Endothelial cell of umbilical vein (primary cell): ENCODE results near the gene FHIT. TPM values are rescaled to one million over a fixed set of nuclear protein-coding genes. Genes with fewer than 3 reads are reported as not detected.

Experiments used
- BruUV-seq: library from RNA; stranded (reverse); fragments of 400-500 nt; replicated peaks from 2 replicates; lab custom pipeline; 2021; lab: Mats Ljungman, UMichigan
- CTCF ChIA-PET: fragments of 300-600, 350-600 bp; sonication (Branson Sonifier 250); formaldehyde crosslinking; loops from one replicate; lab custom pipeline; 2021; ENCODE audit warnings: antibody characterized with exemption, inconsistent platforms; lab: Charles Lee
- POLR2A ChIA-PET: fragments of 300-600, 350-600 bp; sonication (Branson Sonifier 250); formaldehyde crosslinking; loops from one replicate; lab custom pipeline; 2021; ENCODE audit warnings: antibody characterized with exemption, inconsistent platforms; lab: Charles Lee
- DNase-seq: peaks from one replicate; pipeline ENCODE4 v3.0.0-alpha.2; 2011; ENCODE audit warnings: low read depth, low spot score
- FAIRE-seq: peaks from 2 replicates; lab custom pipeline; 2011; peaks lifted over from hg19 to GRCh38; lab: Jason Lieb, UNC
- H2AFZ ChIP-seq: 2 replicates; pipeline ENCODE4 v1.6.0; 2012; ENCODE audit warnings: low read depth, low read length, control low read depth, inconsistent platforms
- H3K27ac ChIP-seq: 2 replicates; pipeline ENCODE4 v1.5.1; 2011; ENCODE audit warnings: low read depth, mild to moderate bottlenecking, control low read depth, low read length, moderate library complexity; ENCODE audit not compliant: insufficient read depth
- H3K27me3 ChIP-seq, 2 experiments: 2 replicates each; pipeline versions ENCODE4 v1.6.0 to v1.6.1; 2011; ENCODE audit warnings: low read length in 2 of 2, mixed read lengths in 1 of 2; ENCODE audit not compliant: control insufficient read depth in 2 of 2, insufficient read depth in 2 of 2
- H3K36me3 ChIP-seq, 2 experiments: 2 replicates in 1 of 2; 3 replicates in 1 of 2; pipeline ENCODE4 v1.5.1; 2011; ENCODE audit warnings: low read length in 2 of 2, mild to moderate bottlenecking in 1 of 2, moderate library complexity in 1 of 2; ENCODE audit not compliant: control insufficient read depth in 2 of 2, insufficient read depth in 2 of 2; ENCODE audit errors: extremely low read depth in 1 of 2
- H3K4me1 ChIP-seq: 3 replicates; pipeline ENCODE4 v1.5.1; 2011; ENCODE audit warnings: mild to moderate bottlenecking, low read length; ENCODE audit not compliant: control insufficient read depth, insufficient read depth; ENCODE audit errors: extremely low read depth
- H3K4me2 ChIP-seq: 2 replicates; pipeline ENCODE4 v1.6.1; 2011; ENCODE audit warnings: low read length, control low read depth, mixed read lengths; ENCODE audit not compliant: insufficient read depth
- H3K4me3 ChIP-seq, 3 experiments: fragments of 200-600 bp in 1 of 3; sonication (generic), shearing (Covaris generic) in 1 of 3; replicated peaks in 1 of 3; 2 replicates each; pipeline ENCODE4 v1.5.1; 2011 to 2016; ENCODE audit warnings: control low read depth in 3 of 3, low read length in 3 of 3, mild to moderate bottlenecking in 2 of 3, inconsistent platforms in 1 of 3, low read depth in 1 of 3, moderate library complexity in 1 of 3; ENCODE audit not compliant: insufficient read depth in 1 of 3
- H3K79me2 ChIP-seq: 2 replicates; pipeline ENCODE4 v1.6.0; 2012; ENCODE audit warnings: low read length, inconsistent platforms; ENCODE audit not compliant: control insufficient read depth, insufficient read depth
- H3K9ac ChIP-seq: replicated peaks from 2 replicates; pipeline ENCODE3; 2011; ENCODE audit warnings: low read length, control low read depth; ENCODE audit not compliant: insufficient read depth; ENCODE audit errors: extremely low read depth
- H3K9me1 ChIP-seq: replicated peaks from 3 replicates; pipeline ENCODE4 v1.6.0; 2011; ENCODE audit warnings: mild to moderate bottlenecking, low read length; ENCODE audit not compliant: control insufficient read depth, insufficient read depth; ENCODE audit errors: extremely low read depth
- H3K9me3 ChIP-seq: replicated peaks from 2 replicates; pipeline ENCODE4 v1.5.1; 2012; ENCODE audit warnings: low read length, inconsistent platforms; ENCODE audit not compliant: control insufficient read depth, insufficient read depth
- H4K20me1 ChIP-seq: replicated peaks from 2 replicates; pipeline ENCODE3; 2011; ENCODE audit warnings: mild to moderate bottlenecking, low read length; ENCODE audit not compliant: control insufficient read depth, insufficient read depth; ENCODE audit errors: extremely low read depth
- EZH2 ChIP-seq: IDR thresholded peaks from 2 replicates; pipeline ENCODE4 v1.6.1; 2012; ENCODE audit warnings: borderline replicate concordance, low read depth, mild to moderate bottlenecking, moderate library complexity, low read length, inconsistent platforms; ENCODE audit not compliant: severe bottlenecking
- FOS ChIP-seq: IDR thresholded peaks from 2 replicates; pipeline ENCODE4 v1.6.1; 2011; ENCODE audit warnings: mild to moderate bottlenecking, low read length, moderate library complexity, borderline replicate concordance; ENCODE audit not compliant: insufficient read depth
- GATA2 ChIP-seq: IDR thresholded peaks from 2 replicates; pipeline ENCODE4 v1.7.0; 2011; ENCODE audit warnings: low read depth, mild to moderate bottlenecking, moderate library complexity, mixed read lengths, low read length; ENCODE audit not compliant: insufficient read length, insufficient read depth
- JUN ChIP-seq: IDR thresholded peaks from 2 replicates; pipeline ENCODE4 v1.6.1; 2011; ENCODE audit warnings: borderline replicate concordance, low read depth; ENCODE audit not compliant: insufficient read length, insufficient read depth
- MYC ChIP-seq: IDR thresholded peaks from one replicate; pipeline ENCODE4 v1.6.1; 2011; ENCODE audit warnings: mild to moderate bottlenecking, low read depth, low read length
- POLR2A ChIP-seq: IDR thresholded peaks from 2 replicates; pipeline ENCODE4 v1.6.1; 2012; ENCODE audit warnings: low read depth, mild to moderate bottlenecking, control low read depth, low read length
- POLR2AphosphoS5 ChIP-seq: IDR thresholded peaks from 2 replicates; pipeline ENCODE4 v1.6.1; 2012; ENCODE audit warnings: low read depth, mild to moderate bottlenecking, control low read depth, low read length, moderate library complexity; ENCODE audit not compliant: insufficient read depth
- dilution Hi-C: fragments of 300-500 bp; cut with MboI; formaldehyde crosslinking; loops from one replicate; pipeline ENCODE4 v1.15.0; 2019; ENCODE audit warnings: low sequenced_read_pairs; ENCODE audit not compliant: extremely low pct_ligation_motif_present
- intact Hi-C: fragments of 100-400 bp; cut with micrococcal nuclease; formaldehyde crosslinking; loops from one replicate; pipeline ENCODE4 v1.10.0; 2022
- polyA plus RNA-seq, 4 experiments: library from polyadenylated mRNA; depleted of rRNA in 3 of 4; stranded (reverse) in 3 of 4; unstranded in 1 of 4; fragments of >200 nt; gene quantifications; 2 replicates each; pipeline versions ENCODE4 v1.2.1 to v1.2.3, GENCODE V29; 2011 to 2012; ENCODE audit warnings: missing spikeins in 1 of 4
- total RNA-seq: library from RNA; stranded (reverse); gene quantifications from 2 replicates; pipeline ENCODE4 v1.2.3, GENCODE V29; 2021
- TF ChIP-seq, protein P1 (sequence below), 2 donors: IDR thresholded peaks; 1 replicate in 1 of 2; 2 replicates in 1 of 2; pipeline ENCODE4 v1.5.1; 2011; ENCODE audit warnings: low read length in 2 of 2, mild to moderate bottlenecking in 2 of 2, moderate library complexity in 2 of 2, control low read depth in 1 of 2, inconsistent platforms in 1 of 2, low read depth in 1 of 2; ENCODE audit not compliant: insufficient read depth in 1 of 2; ENCODE audit errors: extremely low read depth in 1 of 2
- TF ChIP-seq, protein P2 (sequence below): IDR thresholded peaks from 2 replicates; pipeline ENCODE4 v1.6.1; 2011; ENCODE audit not compliant: insufficient read depth, insufficient read length

The FHIT gene
- total and polyA plus RNA-seq, 2 donors (not counting 3 experiments of a cell fraction or from before 2014, with no cell fraction given) = 0.47 to 2.2 TPM

DNA sequence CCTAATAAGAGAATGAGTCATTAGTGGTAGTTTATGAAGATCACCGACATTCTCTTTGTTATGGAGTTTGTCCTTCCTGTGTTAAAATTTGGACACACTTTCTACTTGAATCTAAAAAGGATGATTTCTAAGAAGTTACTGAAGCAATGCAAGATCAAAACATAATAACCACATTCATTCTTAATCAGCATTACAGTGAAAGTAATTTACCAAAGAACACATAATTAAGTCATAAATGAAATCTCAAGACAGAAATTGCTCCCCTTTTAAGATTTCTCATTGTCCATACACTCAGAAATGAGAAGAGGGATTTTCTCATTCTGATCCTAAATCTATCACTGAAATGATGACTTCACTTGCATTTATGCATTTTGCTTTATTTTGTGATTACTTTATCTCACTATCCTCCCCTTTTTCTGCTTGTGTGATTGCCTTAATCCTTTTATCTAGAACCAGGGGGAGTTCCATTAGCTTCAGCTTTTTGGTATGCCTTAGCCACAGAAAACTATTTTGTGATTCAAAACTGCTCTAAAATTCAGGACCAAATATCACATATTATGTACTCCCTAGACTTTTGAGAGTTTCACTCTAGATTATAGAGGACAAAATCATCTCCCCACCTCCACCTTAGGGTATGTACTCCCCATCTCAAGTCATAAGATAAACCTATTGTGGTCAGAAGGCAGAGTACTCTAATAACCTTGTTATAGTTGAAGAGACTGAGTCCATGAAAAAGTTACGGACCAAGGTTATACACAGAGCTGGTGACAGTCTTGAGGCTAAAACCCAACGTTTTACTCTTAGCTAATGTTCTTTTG is 1383.9 kb downstream of the FHIT start:
- Histone ChIP-seq H3K27me3 (no peaks in the 10 kb centered on the region), H3K4me2 (no peak overlapping the region), H3K9ac (no peak overlapping the region), H3K9me1 (no peaks in the 10 kb centered on the region), H4K20me1 (no peaks in the 10 kb centered on the region), H3K9me3 (peaks cover 2% of the 10 kb centered on the region), H3K79me2 (no peaks in the 10 kb centered on the region), H3K27ac (no peak overlapping the region), H2AFZ (no peak overlapping the region), H3K4me1 (no peaks in the 10 kb centered on the region), H3K36me3 (no peaks in the 10 kb centered on the region), H3K4me3 (no peak overlapping the region)
- TF ChIP-seq GATA2 = no peak
- TF ChIP-seq, protein P1, sequence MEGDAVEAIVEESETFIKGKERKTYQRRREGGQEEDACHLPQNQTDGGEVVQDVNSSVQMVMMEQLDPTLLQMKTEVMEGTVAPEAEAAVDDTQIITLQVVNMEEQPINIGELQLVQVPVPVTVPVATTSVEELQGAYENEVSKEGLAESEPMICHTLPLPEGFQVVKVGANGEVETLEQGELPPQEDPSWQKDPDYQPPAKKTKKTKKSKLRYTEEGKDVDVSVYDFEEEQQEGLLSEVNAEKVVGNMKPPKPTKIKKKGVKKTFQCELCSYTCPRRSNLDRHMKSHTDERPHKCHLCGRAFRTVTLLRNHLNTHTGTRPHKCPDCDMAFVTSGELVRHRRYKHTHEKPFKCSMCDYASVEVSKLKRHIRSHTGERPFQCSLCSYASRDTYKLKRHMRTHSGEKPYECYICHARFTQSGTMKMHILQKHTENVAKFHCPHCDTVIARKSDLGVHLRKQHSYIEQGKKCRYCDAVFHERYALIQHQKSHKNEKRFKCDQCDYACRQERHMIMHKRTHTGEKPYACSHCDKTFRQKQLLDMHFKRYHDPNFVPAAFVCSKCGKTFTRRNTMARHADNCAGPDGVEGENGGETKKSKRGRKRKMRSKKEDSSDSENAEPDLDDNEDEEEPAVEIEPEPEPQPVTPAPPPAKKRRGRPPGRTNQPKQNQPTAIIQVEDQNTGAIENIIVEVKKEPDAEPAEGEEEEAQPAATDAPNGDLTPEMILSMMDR (IDR thresholded peaks at IDR 0.05; ENCODE audit: extremely low read depth in 1 of 2, insufficient read depth in 1 of 2, low read depth in 1 of 2, low read length in 2 of 2) = no peak
- TF ChIP-seq, protein P2, sequence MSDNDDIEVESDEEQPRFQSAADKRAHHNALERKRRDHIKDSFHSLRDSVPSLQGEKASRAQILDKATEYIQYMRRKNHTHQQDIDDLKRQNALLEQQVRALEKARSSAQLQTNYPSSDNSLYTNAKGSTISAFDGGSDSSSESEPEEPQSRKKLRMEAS = no peak
- TF ChIP-seq POLR2AphosphoS5 = no peak
- no peak for TF ChIP-seq POLR2A
- no peak for TF ChIP-seq MYC
- TF ChIP-seq EZH2 = no peak
- no peak for TF ChIP-seq FOS
- TF ChIP-seq JUN = no peak
- no TSS peak for BruUV-seq
- dilution Hi-C loops = no loop called here
- intact Hi-C loops = no loop called here
- ChIA-PET CTCF (no interaction called here), POLR2A (no interaction called here)
- no peak for DNase-seq
- no peak for FAIRE-seq
